ENCODE results near the gene ITPR3. TPM values are rescaled to one million over a fixed set of nuclear protein-coding genes. Genes with fewer than 3 reads are reported as not detected.

The ITPR3 gene
- total and polyA plus RNA-seq, 2 of the 13 experiments (the other 11 are each of a cell fraction or from before 2014, with no cell fraction given): 3.8 to 21.4 TPM

GRCh38 chr6:33613146-33613794, 7.9 kb upstream of the ITPR3 start:
- in situ Hi-C loops (cut with HindIII; ENCODE audit: extremely low pct_ligation_motif_present, low pct_unique_long_range_greater_than_20kb) (no loop called here), intact Hi-C loops (cut with micrococcal nuclease; ENCODE audit: unreplicated experiment) (loop anchor here (1.0 kb wide), 1 partner anchor 23 kb away; no protein-coding TSS in a partner anchor)
- H3K9me3 ChIP-seq (ENCODE audit: low read length): no peaks in the 10 kb centered on the region
- no peaks in the 10 kb centered on the region for H4K20me1 ChIP-seq (ENCODE audit: insufficient read depth, low read length)
- ATAC-seq: peak; percentile 69
- WGBS (ENCODE audit: low lambda C conversion rate): under 1% methylated on average over 8 of the region's 8 CpGs
- FAIRE-seq: peak; percentile 96
- BruUV-seq (replicated peaks): no TSS peak
- peak overlapping the region in 1 of 3 experiments; percentile 29; a peak in 2 of 6 replicates for H3K4me3 ChIP-seq (replicated peaks in 1 of 3; ENCODE audit: insufficient read depth in 1 of 3, low read depth in 2 of 3, low read length in 3 of 3)
- H3K27ac ChIP-seq (ENCODE audit: extremely low read length, insufficient read depth, low read length): peak overlapping the region; percentile 32
- peak; percentile 97 for DNase-seq (ENCODE audit: low spot score)
- no peak overlapping the region for H2AFZ ChIP-seq (ENCODE audit: low read length)
- H3K4me2 ChIP-seq (ENCODE audit: low read depth, low read length): peak overlapping the region; percentile 65
- peak overlapping the region; percentile 42; the same call in 1 of the 2 replicates for H3K9ac ChIP-seq (ENCODE audit: insufficient read depth, low read depth, low read length)
- ChIA-PET CTCF (ENCODE audit: low intra/inter-chr PET ratio, low total read pairs) (interaction anchor here (1.5 kb wide), 1 partner anchor 24 kb away, joined by 6 read pairs; no protein-coding TSS in a partner anchor), POLR2A (interaction anchor here (1.0 to 5.3 kb wide), 4 partner anchors 9 to 98 kb away, joined by 3 to 37 read pairs (median 8); partner anchors contain the start of gene UQCC2)
- H3K36me3 ChIP-seq (replicated peaks in 1 of 2; ENCODE audit: control insufficient read depth in 1 of 2, insufficient read depth in 2 of 2, low read length in 2 of 2): no peaks in the 10 kb centered on the region
- no peaks in the 10 kb centered on the region; a peak in 1 of 5 replicates for H3K27me3 ChIP-seq (ENCODE audit: control insufficient read depth in 1 of 2, insufficient read depth in 2 of 2, low read length in 2 of 2)
- peaks cover 62% of the 10 kb centered on the region for H3K4me1 ChIP-seq (ENCODE audit: insufficient read depth, low read length)
- no peaks in the 10 kb centered on the region for H3K79me2 ChIP-seq (ENCODE audit: insufficient read depth, low read length)
- TF ChIP-seq KIAA2018 (CRISPR knock-in tag; IDR thresholded peaks at IDR 0.05; ENCODE audit: borderline replicate concordance) (no peak), ZNF451 (CRISPR knock-in tag; IDR thresholded peaks at IDR 0.05) (no peak), NFKBIZ (CRISPR knock-in tag; IDR thresholded peaks at IDR 0.05) (peak; percentile 57; the same call in 1 of the 2 replicates), ZNF704 (CRISPR knock-in tag; IDR thresholded peaks at IDR 0.05; ENCODE audit: borderline replicate concordance) (no peak), ZMAT5 (CRISPR knock-in tag; IDR thresholded peaks at IDR 0.05; ENCODE audit: borderline replicate concordance, low read depth) (no peak), MXI1 (IDR thresholded peaks at IDR 0.05; ENCODE audit: borderline replicate concordance, low read depth, low read length) (peak; percentile 80; the same call in 2 of the 3 replicates), ZNF326 (CRISPR knock-in tag; IDR thresholded peaks at IDR 0.05; ENCODE audit: borderline replicate concordance) (no peak), ZNF503 (CRISPR knock-in tag; IDR thresholded peaks at IDR 0.05) (no peak), ZNF44 (CRISPR knock-in tag; IDR thresholded peaks at IDR 0.05) (no peak), SP4 (CRISPR knock-in tag; IDR thresholded peaks at IDR 0.05) (peak; percentile 73), MIER2 (CRISPR knock-in tag; IDR thresholded peaks at IDR 0.05) (no peak)

All from HepG2 (cell line).